ENCODE measurements around the gene NACAD.

Gene NACAD

GRCh38 chr7:45033261-45033930, 55.4 kb downstream of the NACAD start:
- TF ChIP-seq CTCF (IDR thresholded peaks at IDR 0.05; ENCODE audit: low read depth, low read length) (no peak), MYC (IDR thresholded peaks at IDR 0.05; ENCODE audit: low read depth, low read length) (no peak), MAX (IDR thresholded peaks at IDR 0.05; ENCODE audit: low read depth, low read length) (no peak)
- H3K4me3 ChIP-seq (ENCODE audit: low read depth, low read length): no peak overlapping the region
- DNase-seq (ENCODE audit: low read depth): peak; percentile 36

- no peak for DNase-seq (ENCODE audit: low read depth)
- no peak for TF ChIP-seq MAX (IDR thresholded peaks at IDR 0.05; ENCODE audit: low read depth, low read length)
- TF ChIP-seq POLR2A (IDR thresholded peaks at IDR 0.05; ENCODE audit: extremely low read depth, insufficient read length): no peak
- TF ChIP-seq MYC (IDR thresholded peaks at IDR 0.05; ENCODE audit: low read depth, low read length): no peak
- no peak for TF ChIP-seq CTCF (IDR thresholded peaks at IDR 0.05; ENCODE audit: low read depth, low read length)
- H3K4me3 ChIP-seq (ENCODE audit: low read depth, low read length): peak overlapping the region; percentile 10
Measured at GRCh38 chr7:45032421-45032820, 56.3 kb downstream of the NACAD start.

- peak overlapping the region; percentile 10 for H3K4me3 ChIP-seq (ENCODE audit: low read depth, low read length)
- no peak for DNase-seq (ENCODE audit: low read depth)
- TF ChIP-seq MYC (IDR thresholded peaks at IDR 0.05; ENCODE audit: low read depth, low read length) (no peak), MAX (IDR thresholded peaks at IDR 0.05; ENCODE audit: low read depth, low read length) (no peak), POLR2A (IDR thresholded peaks at IDR 0.05; ENCODE audit: extremely low read depth, insufficient read length) (no peak), CTCF (IDR thresholded peaks at IDR 0.05; ENCODE audit: low read depth, low read length) (no peak)
Measured at GRCh38 chr7:45031829-45032228, 56.9 kb downstream of the NACAD start.

All from NB4 (cell line).